OCI-LY1 (cell line): ENCODE measurements around the gene SLC35A5.

ENCODE experiments used
- EZH2 ChIP-seq: fragments of 200-600 bp; sonication (generic), shearing (Covaris generic); IDR thresholded peaks from 2 replicates; pipeline ENCODE4 v1.8.0; 2017; ENCODE audit warnings: borderline replicate concordance, mixed run types, mild to moderate bottlenecking, antibody characterized with exemption, low read length, moderate library complexity, mixed read lengths
- TF ChIP-seq, protein P1 (sequence below): fragments of 200-600 bp; sonication (generic), shearing (Covaris generic); IDR thresholded peaks from 2 replicates; pipeline ENCODE4 v1.5.1; 2017; ENCODE audit warnings: mild to moderate bottlenecking, antibody characterized with exemption, low read length, moderate library complexity, mixed read lengths

DNA sequence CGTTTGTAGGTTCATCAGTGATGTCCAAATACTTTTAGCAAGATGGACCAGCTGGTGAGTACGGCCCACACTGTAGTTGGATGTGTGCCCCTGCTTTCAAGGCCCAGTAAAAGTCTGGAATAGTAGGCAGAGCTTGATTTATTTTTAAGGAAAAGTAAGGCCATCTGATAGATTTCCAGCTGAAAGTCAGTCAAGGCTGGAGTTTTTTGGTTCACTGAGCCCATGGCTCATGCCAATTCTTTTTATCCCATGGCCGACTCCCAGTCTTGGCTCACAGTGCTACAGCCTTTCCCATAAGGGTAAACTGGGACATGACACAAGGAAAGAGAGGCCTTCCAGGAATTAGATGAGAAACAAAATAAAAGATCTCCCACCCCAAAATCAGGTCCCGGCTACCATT, 65.6 kb downstream of the SLC35A5 start:
- no peak for TF ChIP-seq EZH2
- TF ChIP-seq, protein P1, sequence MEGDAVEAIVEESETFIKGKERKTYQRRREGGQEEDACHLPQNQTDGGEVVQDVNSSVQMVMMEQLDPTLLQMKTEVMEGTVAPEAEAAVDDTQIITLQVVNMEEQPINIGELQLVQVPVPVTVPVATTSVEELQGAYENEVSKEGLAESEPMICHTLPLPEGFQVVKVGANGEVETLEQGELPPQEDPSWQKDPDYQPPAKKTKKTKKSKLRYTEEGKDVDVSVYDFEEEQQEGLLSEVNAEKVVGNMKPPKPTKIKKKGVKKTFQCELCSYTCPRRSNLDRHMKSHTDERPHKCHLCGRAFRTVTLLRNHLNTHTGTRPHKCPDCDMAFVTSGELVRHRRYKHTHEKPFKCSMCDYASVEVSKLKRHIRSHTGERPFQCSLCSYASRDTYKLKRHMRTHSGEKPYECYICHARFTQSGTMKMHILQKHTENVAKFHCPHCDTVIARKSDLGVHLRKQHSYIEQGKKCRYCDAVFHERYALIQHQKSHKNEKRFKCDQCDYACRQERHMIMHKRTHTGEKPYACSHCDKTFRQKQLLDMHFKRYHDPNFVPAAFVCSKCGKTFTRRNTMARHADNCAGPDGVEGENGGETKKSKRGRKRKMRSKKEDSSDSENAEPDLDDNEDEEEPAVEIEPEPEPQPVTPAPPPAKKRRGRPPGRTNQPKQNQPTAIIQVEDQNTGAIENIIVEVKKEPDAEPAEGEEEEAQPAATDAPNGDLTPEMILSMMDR = no peak
